Measurements from ENCODE around the gene CHAT.

Gene CHAT

DNA sequence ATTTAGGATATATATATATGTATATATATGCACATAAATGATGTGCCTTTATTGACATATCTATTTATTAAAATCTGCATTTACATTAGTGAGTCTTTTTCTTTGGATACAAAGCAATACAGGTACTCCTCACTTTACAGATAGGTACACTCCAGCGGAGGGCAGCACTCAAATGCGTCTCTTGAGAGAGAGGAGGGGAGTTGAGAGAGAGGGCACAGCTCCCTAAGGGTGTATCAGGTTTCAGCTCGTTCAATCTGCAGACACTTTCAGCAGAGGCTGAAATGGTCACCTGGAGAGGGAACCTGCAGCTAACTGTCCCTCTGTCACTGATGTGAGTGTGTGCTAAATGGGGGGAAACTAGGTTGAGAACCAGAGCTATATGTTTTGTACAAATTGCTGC is 87.2 kb downstream of the CHAT start:
- Histone ChIP-seq H3K36me3 (ENCODE audit: control insufficient read depth, insufficient read depth, low read length) (no peaks in the 10 kb centered on the region), H3K4me1 (ENCODE audit: control insufficient read depth, insufficient read depth, low read length, poor library complexity, severe bottlenecking) (no peaks in the 10 kb centered on the region), H3K9me3 (ENCODE audit: control insufficient read depth, low read length) (no peaks in the 10 kb centered on the region), H3K27ac (ENCODE audit: insufficient read depth, low read length, poor library complexity, severe bottlenecking) (no peak overlapping the region), H3K27me3 (replicated peaks; ENCODE audit: control insufficient read depth, insufficient read depth, low read length, poor library complexity, severe bottlenecking) (no peaks in the 10 kb centered on the region), H3K4me3 (ENCODE audit: insufficient read depth, low read depth, low read length, poor library complexity, severe bottlenecking) (no peak overlapping the region)
- DNase-seq: no peak

DNA sequence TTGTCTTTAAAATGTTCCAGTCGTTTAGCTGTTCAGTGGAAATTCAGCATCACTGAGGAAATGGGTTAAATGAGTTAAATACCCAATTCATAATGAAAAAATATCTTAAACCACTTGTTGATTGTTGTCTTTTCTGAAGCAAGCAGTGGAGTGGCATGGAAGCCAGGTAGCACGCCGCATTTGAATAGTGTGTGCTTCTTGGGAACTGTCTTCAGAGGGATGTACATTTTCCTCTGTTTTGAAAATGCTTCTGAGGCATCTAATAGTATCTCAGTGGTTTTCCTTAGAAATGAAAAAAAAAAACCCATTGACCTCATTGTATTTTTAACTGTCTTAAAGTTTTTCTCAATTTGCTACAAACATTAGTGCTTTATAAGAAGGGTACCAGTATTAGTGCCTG is 93.7 kb downstream of the CHAT start:
- H3K27ac ChIP-seq (ENCODE audit: insufficient read depth, low read length, poor library complexity, severe bottlenecking): no peak overlapping the region
- H3K36me3 ChIP-seq (ENCODE audit: control insufficient read depth, insufficient read depth, low read length): no peaks in the 10 kb centered on the region
- no peaks in the 10 kb centered on the region for H3K4me1 ChIP-seq (ENCODE audit: control insufficient read depth, insufficient read depth, low read length, poor library complexity, severe bottlenecking)
- no peaks in the 10 kb centered on the region for H3K27me3 ChIP-seq (replicated peaks; ENCODE audit: control insufficient read depth, insufficient read depth, low read length, poor library complexity, severe bottlenecking)
- H3K4me3 ChIP-seq (ENCODE audit: insufficient read depth, low read depth, low read length, poor library complexity, severe bottlenecking): no peak overlapping the region
- DNase-seq: no peak
- H3K9me3 ChIP-seq (ENCODE audit: control insufficient read depth, low read length): no peaks in the 10 kb centered on the region

DNA sequence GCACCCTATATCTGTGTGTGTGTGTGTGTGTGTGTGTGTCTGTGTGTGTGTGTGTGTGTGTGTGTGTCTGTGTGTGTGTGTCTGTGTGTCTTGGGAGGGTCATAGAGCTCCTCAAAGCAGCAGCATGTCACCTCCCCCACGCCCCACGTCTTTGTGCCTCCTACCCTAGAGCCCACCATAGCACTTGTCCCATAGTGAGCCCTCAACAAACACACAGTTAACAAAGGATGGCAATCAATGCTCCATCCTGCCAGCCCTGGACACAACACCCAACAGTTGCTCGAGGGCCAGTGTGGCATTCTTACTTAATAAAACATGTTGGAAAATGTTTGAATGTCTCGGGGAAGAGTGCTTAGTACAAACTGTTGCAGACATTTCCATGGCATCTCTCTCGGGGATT is 96.1 kb downstream of the CHAT start:
- Histone ChIP-seq H3K27me3 (replicated peaks; ENCODE audit: control insufficient read depth, insufficient read depth, low read length, poor library complexity, severe bottlenecking) (no peaks in the 10 kb centered on the region), H3K36me3 (ENCODE audit: control insufficient read depth, insufficient read depth, low read length) (no peaks in the 10 kb centered on the region), H3K4me1 (ENCODE audit: control insufficient read depth, insufficient read depth, low read length, poor library complexity, severe bottlenecking) (no peaks in the 10 kb centered on the region), H3K4me3 (ENCODE audit: insufficient read depth, low read depth, low read length, poor library complexity, severe bottlenecking) (no peak overlapping the region), H3K27ac (ENCODE audit: insufficient read depth, low read length, poor library complexity, severe bottlenecking) (no peak overlapping the region), H3K9me3 (ENCODE audit: control insufficient read depth, low read length) (no peaks in the 10 kb centered on the region)
- DNase-seq: no peak

DNA sequence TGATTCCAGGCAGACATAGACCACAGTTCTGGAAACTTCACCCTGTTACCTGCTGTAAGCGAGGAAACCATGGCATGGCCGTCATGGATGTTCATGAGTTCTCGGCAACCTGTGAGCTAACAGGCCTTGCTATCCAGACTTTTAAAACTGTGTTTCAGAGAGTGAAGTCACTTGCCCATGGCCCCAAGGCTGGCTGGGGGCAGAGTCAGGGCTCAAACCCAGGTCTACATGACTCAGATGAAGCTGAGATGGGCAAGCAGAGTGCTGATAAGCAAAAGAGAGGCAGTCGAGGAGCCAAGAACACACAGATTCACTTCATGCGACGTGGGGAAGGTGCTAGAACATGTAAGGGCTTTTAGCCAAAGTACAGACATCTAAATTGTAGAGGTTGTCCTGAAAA is 97.1 kb downstream of the CHAT start:
- Histone ChIP-seq H3K9me3 (ENCODE audit: control insufficient read depth, low read length) (no peaks in the 10 kb centered on the region), H3K4me3 (ENCODE audit: insufficient read depth, low read depth, low read length, poor library complexity, severe bottlenecking) (no peak overlapping the region), H3K27ac (ENCODE audit: insufficient read depth, low read length, poor library complexity, severe bottlenecking) (no peak overlapping the region), H3K4me1 (ENCODE audit: control insufficient read depth, insufficient read depth, low read length, poor library complexity, severe bottlenecking) (no peaks in the 10 kb centered on the region), H3K36me3 (ENCODE audit: control insufficient read depth, insufficient read depth, low read length) (no peaks in the 10 kb centered on the region), H3K27me3 (replicated peaks; ENCODE audit: control insufficient read depth, insufficient read depth, low read length, poor library complexity, severe bottlenecking) (no peaks in the 10 kb centered on the region)
- no peak for DNase-seq

DNA sequence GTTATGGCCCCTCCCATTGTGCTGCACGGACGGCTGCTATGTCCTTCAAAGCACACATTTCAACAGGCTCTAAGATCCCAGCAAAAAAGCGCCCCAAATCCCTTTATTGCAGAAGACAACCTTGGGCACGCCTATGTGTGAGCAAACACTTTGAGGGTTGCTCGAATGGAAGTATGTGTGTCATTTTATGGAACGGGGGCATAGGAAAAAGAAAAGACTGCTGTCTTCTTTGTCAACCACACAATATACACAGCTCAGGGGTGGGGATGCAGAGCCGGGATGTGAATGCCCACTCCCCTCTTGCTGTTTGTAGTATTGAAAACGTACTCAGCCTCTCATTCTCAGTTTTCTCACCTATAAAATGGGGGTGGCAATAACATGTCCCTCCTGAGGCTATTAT is 97.6 kb downstream of the CHAT start:
- DNase-seq: no peak
- Histone ChIP-seq H3K9me3 (ENCODE audit: control insufficient read depth, low read length) (no peaks in the 10 kb centered on the region), H3K27ac (ENCODE audit: insufficient read depth, low read length, poor library complexity, severe bottlenecking) (no peak overlapping the region), H3K36me3 (ENCODE audit: control insufficient read depth, insufficient read depth, low read length) (no peaks in the 10 kb centered on the region), H3K27me3 (replicated peaks; ENCODE audit: control insufficient read depth, insufficient read depth, low read length, poor library complexity, severe bottlenecking) (no peaks in the 10 kb centered on the region), H3K4me3 (ENCODE audit: insufficient read depth, low read depth, low read length, poor library complexity, severe bottlenecking) (no peak overlapping the region), H3K4me1 (ENCODE audit: control insufficient read depth, insufficient read depth, low read length, poor library complexity, severe bottlenecking) (no peaks in the 10 kb centered on the region)

DNA sequence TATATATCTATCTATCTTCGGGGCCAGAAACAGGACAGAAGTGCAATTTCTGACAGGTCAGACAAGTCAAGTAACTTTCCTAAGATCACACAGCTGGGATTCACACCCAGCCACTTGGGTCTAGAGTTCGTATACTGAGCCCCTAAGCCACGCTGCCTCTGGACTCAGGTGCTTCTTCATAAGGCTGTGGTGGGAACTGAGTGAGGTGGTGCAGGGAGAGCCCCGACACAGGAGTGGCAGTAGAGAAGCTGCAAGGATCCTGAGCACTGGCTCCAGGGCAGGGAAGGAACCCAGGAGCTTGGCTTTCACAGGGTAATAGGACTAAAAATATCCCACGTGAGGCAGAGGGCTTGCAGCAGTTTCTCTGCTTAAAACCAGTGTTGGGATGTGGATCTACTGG is 99.4 kb downstream of the CHAT start:
- no peak for DNase-seq
- Histone ChIP-seq H3K4me1 (ENCODE audit: control insufficient read depth, insufficient read depth, low read length, poor library complexity, severe bottlenecking) (no peaks in the 10 kb centered on the region), H3K4me3 (ENCODE audit: insufficient read depth, low read depth, low read length, poor library complexity, severe bottlenecking) (no peak overlapping the region), H3K36me3 (ENCODE audit: control insufficient read depth, insufficient read depth, low read length) (no peaks in the 10 kb centered on the region), H3K27ac (ENCODE audit: insufficient read depth, low read length, poor library complexity, severe bottlenecking) (no peak overlapping the region), H3K9me3 (ENCODE audit: control insufficient read depth, low read length) (no peaks in the 10 kb centered on the region), H3K27me3 (replicated peaks; ENCODE audit: control insufficient read depth, insufficient read depth, low read length, poor library complexity, severe bottlenecking) (no peaks in the 10 kb centered on the region)
